ENCODE data around the gene ATP9B.

DNA sequence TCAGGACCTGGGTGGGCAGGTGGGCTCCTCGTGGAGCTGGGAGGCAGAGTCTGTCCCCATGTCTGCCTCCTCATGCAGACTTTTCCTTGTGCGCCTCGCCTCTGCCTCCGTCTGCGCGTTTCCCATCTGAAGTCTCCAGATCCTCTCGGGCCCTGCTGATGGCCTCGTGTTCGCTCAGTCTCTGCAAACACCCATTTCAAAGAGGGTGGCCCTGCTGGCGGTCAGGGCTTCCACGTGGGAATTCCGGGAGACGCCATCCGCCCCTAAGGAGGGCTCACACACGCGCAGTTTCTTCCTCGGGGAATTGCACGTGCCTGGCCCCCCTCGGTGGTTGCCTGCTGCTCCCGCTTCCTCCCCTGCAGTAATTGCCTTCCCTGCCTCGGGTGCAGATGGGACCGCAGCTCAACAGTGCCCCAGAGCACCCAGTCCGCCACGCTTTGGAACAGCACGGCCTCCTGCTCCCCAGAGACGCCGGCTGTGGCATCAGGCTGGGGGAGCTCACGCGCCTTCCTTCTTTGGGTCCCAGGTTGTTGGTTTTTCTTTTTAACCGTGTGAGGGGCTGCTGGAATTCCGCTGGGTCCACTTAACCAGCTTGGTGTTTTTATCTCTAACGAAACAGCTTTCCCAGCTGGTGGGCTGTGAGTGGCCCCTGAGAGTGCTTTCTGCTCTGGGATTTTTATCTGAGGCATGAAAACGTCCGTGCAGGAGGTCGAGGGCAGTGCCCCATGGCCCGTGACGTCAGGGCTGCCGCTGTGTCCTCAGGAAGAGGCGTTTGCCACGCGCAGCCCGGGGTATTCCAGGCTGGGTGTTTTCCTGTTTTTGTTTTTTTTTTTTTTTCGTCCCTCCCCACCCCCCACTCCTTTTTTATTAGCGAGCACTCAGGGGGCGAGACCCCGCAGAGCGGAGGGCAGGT is 342.7 kb downstream of the ATP9B start:
- TF ChIP-seq CTCF (IDR thresholded peaks at IDR 0.05) (no peak), POLR2A (IDR thresholded peaks at IDR 0.05) (no peak)

Data from vagina (tissue), 2 donors.